GM12878 (cell line): Measurements from ENCODE around the gene SELENBP1. TPM values are rescaled to one million over a fixed set of nuclear protein-coding genes. Genes with fewer than 3 reads are reported as not detected.

Experiments used
- ATAC-seq: fragments of 200-7000 bp; cut with Tn5 transposase; 3 replicates; pipeline ENCODE4 v1.9.1; 2020; ENCODE audit warnings: mild to moderate bottlenecking, moderate library complexity
- BruUV-seq: library from RNA; stranded (reverse); fragments of 400-500 nt; replicated peaks from 2 replicates; lab custom pipeline; 2021; lab: Mats Ljungman, UMichigan
- CTCF ChIA-PET: fragments of 300-600 bp; sonication (Branson Sonifier 250); formaldehyde crosslinking; extraction: SDS; loops from one replicate; lab custom pipeline; 2021; ENCODE audit warnings: inconsistent platforms; lab: Yijun Ruan, JAX
- POLR2A ChIA-PET: fragments of 350-600 bp; formaldehyde crosslinking; extraction: SDS; loops from one replicate; lab custom pipeline; 2021; ENCODE audit warnings: inconsistent platforms; lab: Charles Lee
- RAD21 ChIA-PET: fragments of 300-600 bp; sonication (Branson Sonifier 250); formaldehyde crosslinking; loops from one replicate; lab custom pipeline; 2023; ENCODE audit warnings: antibody characterized with exemption; ENCODE audit not compliant: unreplicated experiment; lab: Charles Lee
- SMC1A ChIA-PET: fragments of 300-600 bp; sonication (Branson Sonifier 250); formaldehyde crosslinking; loops from one replicate; lab custom pipeline; 2023; ENCODE audit not compliant: unreplicated experiment, uncharacterized antibody; lab: Charles Lee
- DNase-seq: peaks from one replicate; pipeline ENCODE4 v3.0.0-alpha.2; 2011; ENCODE audit warnings: low read depth, low spot score
- FAIRE-seq: peaks from 3 replicates; lab custom pipeline; 2011; peaks lifted over from hg19 to GRCh38; lab: Jason Lieb, UNC
- H2AFZ ChIP-seq: 2 replicates; pipeline ENCODE4 v1.6.0; 2011; ENCODE audit warnings: low read depth, low read length, control low read depth; ENCODE audit not compliant: control insufficient read depth
- H3K27ac ChIP-seq: 2 replicates; pipeline ENCODE4 v1.5.1; 2011; ENCODE audit warnings: control low read depth; ENCODE audit not compliant: control insufficient read depth, insufficient read depth
- H3K27me3 ChIP-seq, 2 experiments: replicated peaks in 1 of 2; 2 replicates each; pipeline versions ENCODE4 v1.6.0 to v1.6.1; 2011; ENCODE audit warnings: low read length in 1 of 2; ENCODE audit not compliant: control insufficient read depth in 2 of 2, insufficient read depth in 2 of 2
- H3K36me3 ChIP-seq, 2 experiments: 2 replicates each; pipeline ENCODE4 v1.5.1; 2011; ENCODE audit warnings: low read length in 1 of 2; ENCODE audit not compliant: control insufficient read depth in 2 of 2, insufficient read depth in 2 of 2
- H3K4me1 ChIP-seq: 2 replicates; pipeline ENCODE4 v1.6.1; 2011; ENCODE audit warnings: mild to moderate bottlenecking, low read length, moderate library complexity, mixed read lengths; ENCODE audit not compliant: control insufficient read depth, insufficient read depth
- H3K4me2 ChIP-seq: 2 replicates; pipeline ENCODE4 v1.6.0; 2011; ENCODE audit warnings: control low read depth; ENCODE audit not compliant: control insufficient read depth, insufficient read depth
- H3K4me3 ChIP-seq: fragments of 200-600 bp; sonication (generic); 2 replicates; pipeline ENCODE4 v1.5.1; 2016
- H3K79me2 ChIP-seq: 2 replicates; pipeline ENCODE4 v1.6.0; 2011; ENCODE audit warnings: low read length; ENCODE audit not compliant: control insufficient read depth, insufficient read depth
- H3K9ac ChIP-seq: 2 replicates; pipeline ENCODE4 v1.8.0; 2011; ENCODE audit warnings: low read length, control low read depth, mixed read lengths; ENCODE audit not compliant: control insufficient read depth, insufficient read depth
- H3K9me3 ChIP-seq: replicated peaks from 3 replicates; pipeline ENCODE4 v1.5.1; 2011; ENCODE audit warnings: mild to moderate bottlenecking, low read length; ENCODE audit not compliant: control insufficient read depth, insufficient read depth
- H4K20me1 ChIP-seq: 2 replicates; pipeline ENCODE4 v1.6.0; 2011; ENCODE audit not compliant: control insufficient read depth, insufficient read depth
- KDM1A ChIP-seq: fragments of 200-600 bp; sonication (generic); IDR thresholded peaks from 2 replicates; pipeline ENCODE4 v1.6.1; 2016; ENCODE audit warnings: borderline replicate concordance
- MTA3 ChIP-seq: IDR thresholded peaks from 2 replicates; pipeline ENCODE4 v1.6.1; 2012; ENCODE audit warnings: low read length, inconsistent platforms, borderline replicate concordance
- POLR2A ChIP-seq: IDR thresholded peaks from 2 replicates; pipeline ENCODE4 v1.6.1; 2011; ENCODE audit warnings: low read depth, mild to moderate bottlenecking, low read length
- SP1 ChIP-seq: IDR thresholded peaks from one replicate; pipeline ENCODE4 v1.6.1; 2011; ENCODE audit warnings: low read depth, low read length
- SRF ChIP-seq, 2 experiments: IDR thresholded peaks; 2 replicates each; pipeline ENCODE4 v1.6.1; 2011; ENCODE audit warnings: low read depth in 2 of 2, low read length in 2 of 2, mild to moderate bottlenecking in 1 of 2, moderate library complexity in 1 of 2
- SUPT20H ChIP-seq: IDR thresholded peaks from 2 replicates; pipeline ENCODE4 v1.6.1; 2011; ENCODE audit warnings: low read depth, mild to moderate bottlenecking, low read length, moderate library complexity, borderline replicate concordance; ENCODE audit not compliant: control insufficient read depth
- WGBS: methylation state at CpG from one replicate; pipeline ENCODE4 v1.1.6; 2016; ENCODE audit warnings: low lambda C conversion rate; ENCODE audit not compliant: insufficient replicate concordance, insufficient coverage; ENCODE audit errors: missing lambda C conversion rate; 5-methylcytosine and 5-hydroxymethylcytosine counted together
- in situ Hi-C: fragments of 300-500 bp; cut with MboI; formaldehyde crosslinking; loops from 9 replicates; pipeline ENCODE4 v1.14.3; 2018; ENCODE audit warnings: mixed read lengths
- intact Hi-C: fragments of 100-400 bp; cut with micrococcal nuclease; formaldehyde crosslinking; loops from one replicate; pipeline ENCODE4 v1.14.2; 2022; ENCODE audit not compliant: unreplicated experiment
- polyA plus RNA-seq, 11 experiments: library from polyadenylated mRNA; depleted of rRNA in 4 of 11; unstranded in 6 of 11; stranded (reverse) in 5 of 11; fragments of >200 nt; fragmentation: Nextera tagmentation in 4 of 11; fragmentation: Illumina TruSeq in 1 of 11; extraction: Ambion mirVana in 4 of 11; extraction: Trizol in 1 of 11; gene quantifications; 1 replicate in 1 of 11; 2 replicates in 10 of 11; pipeline versions ENCODE4 v1.2.1 to v1.2.3, GENCODE V29; 2011 to 2016; ENCODE audit warnings: inconsistent platforms in 2 of 11, missing spikeins in 2 of 11, low read depth in 1 of 11
- total RNA-seq, 4 experiments: library from RNA; depleted of rRNA in 3 of 4; stranded (reverse); fragments of >200 nt in 3 of 4; fragmentation: Illumina TruSeq in 1 of 4; extraction: Trizol in 1 of 4; gene quantifications; 2 replicates each; pipeline versions ENCODE4 v1.2.1 to v1.2.3, GENCODE V29; 2013 to 2021

SELENBP1 gene
- total and polyA plus RNA-seq, 10 of the 15 experiments (the other 5 are each of a cell fraction or from before 2014, with no cell fraction given), result 0.41 TPM; not detected in 9

DNA sequence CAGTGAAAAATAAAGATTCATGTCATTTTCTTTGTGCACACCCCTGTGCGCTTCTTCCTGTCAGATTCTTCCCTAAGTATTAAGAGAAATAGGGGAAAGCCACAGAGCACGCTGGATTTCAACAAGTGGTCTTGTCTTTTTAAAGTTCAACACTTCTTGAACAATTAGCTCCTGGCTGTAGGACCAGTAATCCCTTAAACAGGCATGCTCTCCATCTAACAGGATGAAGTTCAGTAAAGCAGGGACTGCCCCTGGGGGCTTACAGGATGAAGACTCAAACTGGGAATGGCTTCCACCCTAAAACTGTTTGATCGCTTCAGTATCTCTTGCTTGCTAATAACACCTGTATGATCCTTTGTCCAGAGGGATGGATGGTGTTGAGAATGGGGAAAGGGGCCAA, 31.1 kb upstream of the SELENBP1 start:
- in situ Hi-C loops, result no loop called here
- peaks cover 9% of the 10 kb centered on the region for H3K4me1 ChIP-seq
- no peaks in the 10 kb centered on the region for H3K9me3 ChIP-seq
- 83% methylated on average over 3 of the region's 3 CpGs for WGBS
- no peak for ATAC-seq
- TF ChIP-seq KDM1A (no peak), SP1 (no peak), MTA3 (no peak), SRF (IDR thresholded peaks at IDR 0.05; ENCODE audit: low read depth in 2 of 2, low read length in 2 of 2) (no peak)
- ChIA-PET SMC1A (interaction anchor here (0.9 to 3.9 kb wide), 3 partner anchors 64 to 103 kb away, joined by 3 to 14 read pairs (median 8); no protein-coding TSS in a partner anchor), CTCF (interaction anchor here (0.8 to 1.5 kb wide), 4 partner anchors 41 to 122 kb away, joined by 3 to 5 read pairs (median 4); partner anchors contain the start of gene ZNF687), RAD21 (interaction anchor here (1.2 kb wide), 1 partner anchor 63 kb away, joined by 3 read pairs; no protein-coding TSS in a partner anchor), POLR2A (interaction anchor here (0.6 kb wide), 1 partner anchor 10 kb away, joined by 3 read pairs; no protein-coding TSS in a partner anchor)
- no peak for DNase-seq
- no peak overlapping the region for H3K9ac ChIP-seq
- H3K4me2 ChIP-seq, result no peak overlapping the region
- no TSS peak for BruUV-seq
- H3K4me3 ChIP-seq, result no peak overlapping the region
- intact Hi-C loops, result loop anchor here (2.0 kb wide), 1 partner anchor 17 kb away; no protein-coding TSS in a partner anchor
- H2AFZ ChIP-seq, result no peak overlapping the region
- H3K79me2 ChIP-seq, result peaks cover 22% of the 10 kb centered on the region
- no peaks in the 10 kb centered on the region for H3K27me3 ChIP-seq
- H4K20me1 ChIP-seq, result peaks cover 5% of the 10 kb centered on the region; the same call in 1 of the 2 replicates
- no peak for FAIRE-seq
- peaks cover 14 to 53% of the 10 kb centered on the region in 2 experiments for H3K36me3 ChIP-seq
- no peak overlapping the region for H3K27ac ChIP-seq

- H3K4me1 ChIP-seq, result peaks cover 9% of the 10 kb centered on the region
- no peak overlapping the region for H3K9ac ChIP-seq
- H3K4me2 ChIP-seq, result no peak overlapping the region
- TF ChIP-seq SUPT20H (no peak), POLR2A (peak; percentile 36)
- TF ChIP-seq, all 136 proteins: peak for 1
- CTCF ChIA-PET, result interaction anchor here (0.8 to 1.5 kb wide), 3 partner anchors 42 to 105 kb away, joined by 3 to 5 read pairs (median 4); no protein-coding TSS in a partner anchor
- H3K27me3 ChIP-seq, result no peaks in the 10 kb centered on the region
- H3K9me3 ChIP-seq, result no peaks in the 10 kb centered on the region
- H3K4me3 ChIP-seq, result no peak overlapping the region
- WGBS, result 97% methylated on average over 2 of the region's 2 CpGs
- POLR2A ChIA-PET, result interaction anchor here (0.9 to 1.5 kb wide), 3 partner anchors 10 to 75 kb away, joined by 3 to 4 read pairs (median 4); no protein-coding TSS in a partner anchor
- H4K20me1 ChIP-seq, result peaks cover 5% of the 10 kb centered on the region; the same call in 1 of the 2 replicates
- no peak overlapping the region for H2AFZ ChIP-seq
- DNase-seq, result no peak
- H3K36me3 ChIP-seq, result peaks cover 12 to 53% of the 10 kb centered on the region in 2 experiments
- SMC1A ChIA-PET, result interaction anchor here (0.8 to 3.9 kb wide), 4 partner anchors 9 to 102 kb away, joined by 4 to 14 read pairs (median 8); no protein-coding TSS in a partner anchor
- RAD21 ChIA-PET, result interaction anchor here (1.2 kb wide), 1 partner anchor 62 kb away, joined by 3 read pairs; no protein-coding TSS in a partner anchor
- no peak for ATAC-seq
- H3K27ac ChIP-seq, result no peak overlapping the region
- H3K79me2 ChIP-seq, result peaks cover 22% of the 10 kb centered on the region
- intact Hi-C loops, result loop anchor here (2.0 kb wide), 1 partner anchor 18 kb away; no protein-coding TSS in a partner anchor
- FAIRE-seq, result no peak
- in situ Hi-C loops, result no loop called here
- BruUV-seq, result no TSS peak
Measured at GRCh38 chr1:151402764-151403163, 30.3 kb upstream of the SELENBP1 start.
